IMR-90 (cell line): ENCODE results near the gene AAMP.

Source experiments
- BHLHE40 ChIP-seq: fragments of 150-350 bp; IDR thresholded peaks from 2 replicates; pipeline ENCODE4 v1.6.1; 2016; ENCODE audit warnings: mild to moderate bottlenecking, low read depth, low read length
- CEBPB ChIP-seq: IDR thresholded peaks from 2 replicates; pipeline ENCODE4 v1.6.1; 2012; ENCODE audit warnings: low read depth, low read length, improper control_type of control experiment
- CHD1 ChIP-seq: IDR thresholded peaks from 2 replicates; pipeline ENCODE4 v1.6.1; 2012; ENCODE audit warnings: low read depth, low read length, improper control_type of control experiment
- FOS ChIP-seq: fragments of 150-350 bp; IDR thresholded peaks from 2 replicates; pipeline ENCODE4 v1.6.1; 2016; ENCODE audit warnings: low read depth, low read length
- MAFK ChIP-seq: IDR thresholded peaks from 2 replicates; pipeline ENCODE4 v1.6.1; 2012; ENCODE audit warnings: low read depth, low read length, improper control_type of control experiment
- MAZ ChIP-seq: IDR thresholded peaks from 2 replicates; pipeline ENCODE4 v1.6.1; 2012; ENCODE audit warnings: low read depth, mild to moderate bottlenecking, low read length, improper control_type of control experiment, moderate library complexity, borderline replicate concordance
- MXI1 ChIP-seq: IDR thresholded peaks from 2 replicates; pipeline ENCODE4 v1.6.1; 2012; ENCODE audit warnings: low read depth, mild to moderate bottlenecking, low read length, moderate library complexity, borderline replicate concordance
- POLR2A ChIP-seq: IDR thresholded peaks from 2 replicates; pipeline ENCODE4 v1.6.1; 2012; ENCODE audit warnings: mild to moderate bottlenecking, low read depth, low read length
- RAD21 ChIP-seq: IDR thresholded peaks from 2 replicates; pipeline ENCODE4 v1.6.1; 2012; ENCODE audit warnings: low read length, improper control_type of control experiment
- RFX5 ChIP-seq: IDR thresholded peaks from 2 replicates; pipeline ENCODE4 v1.8.0; 2012; ENCODE audit warnings: low read depth, mild to moderate bottlenecking, low read length, moderate library complexity
- TF ChIP-seq, protein P1 (sequence below): fragments of 150-350 bp; IDR thresholded peaks from 2 replicates; pipeline ENCODE4 v1.6.1; 2017; ENCODE audit warnings: mild to moderate bottlenecking, antibody characterized with exemption, low read length, low read depth
- TF ChIP-seq, protein P2 (sequence below): conservative IDR thresholded peaks from 2 replicates; pipeline ENCODE4 v1.5.1; 2012; ENCODE audit warnings: mild to moderate bottlenecking, low read depth, low read length, improper control_type of control experiment

GRCh38 chr2:218261423-218262236 is 8.3 kb downstream of the AAMP start:
- no peak for TF ChIP-seq POLR2A
- TF ChIP-seq, protein P1, sequence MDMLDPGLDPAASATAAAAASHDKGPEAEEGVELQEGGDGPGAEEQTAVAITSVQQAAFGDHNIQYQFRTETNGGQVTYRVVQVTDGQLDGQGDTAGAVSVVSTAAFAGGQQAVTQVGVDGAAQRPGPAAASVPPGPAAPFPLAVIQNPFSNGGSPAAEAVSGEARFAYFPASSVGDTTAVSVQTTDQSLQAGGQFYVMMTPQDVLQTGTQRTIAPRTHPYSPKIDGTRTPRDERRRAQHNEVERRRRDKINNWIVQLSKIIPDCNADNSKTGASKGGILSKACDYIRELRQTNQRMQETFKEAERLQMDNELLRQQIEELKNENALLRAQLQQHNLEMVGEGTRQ, result no peak
- TF ChIP-seq, protein P2, sequence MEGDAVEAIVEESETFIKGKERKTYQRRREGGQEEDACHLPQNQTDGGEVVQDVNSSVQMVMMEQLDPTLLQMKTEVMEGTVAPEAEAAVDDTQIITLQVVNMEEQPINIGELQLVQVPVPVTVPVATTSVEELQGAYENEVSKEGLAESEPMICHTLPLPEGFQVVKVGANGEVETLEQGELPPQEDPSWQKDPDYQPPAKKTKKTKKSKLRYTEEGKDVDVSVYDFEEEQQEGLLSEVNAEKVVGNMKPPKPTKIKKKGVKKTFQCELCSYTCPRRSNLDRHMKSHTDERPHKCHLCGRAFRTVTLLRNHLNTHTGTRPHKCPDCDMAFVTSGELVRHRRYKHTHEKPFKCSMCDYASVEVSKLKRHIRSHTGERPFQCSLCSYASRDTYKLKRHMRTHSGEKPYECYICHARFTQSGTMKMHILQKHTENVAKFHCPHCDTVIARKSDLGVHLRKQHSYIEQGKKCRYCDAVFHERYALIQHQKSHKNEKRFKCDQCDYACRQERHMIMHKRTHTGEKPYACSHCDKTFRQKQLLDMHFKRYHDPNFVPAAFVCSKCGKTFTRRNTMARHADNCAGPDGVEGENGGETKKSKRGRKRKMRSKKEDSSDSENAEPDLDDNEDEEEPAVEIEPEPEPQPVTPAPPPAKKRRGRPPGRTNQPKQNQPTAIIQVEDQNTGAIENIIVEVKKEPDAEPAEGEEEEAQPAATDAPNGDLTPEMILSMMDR, result no peak
- TF ChIP-seq CEBPB, result no peak
- TF ChIP-seq RFX5, result no peak
- no peak for TF ChIP-seq RAD21
- no peak for TF ChIP-seq FOS
- TF ChIP-seq MXI1, result no peak
- no peak for TF ChIP-seq MAZ
- TF ChIP-seq CHD1, result no peak
- no peak for TF ChIP-seq MAFK
- TF ChIP-seq BHLHE40, result no peak
